ENCODE measurements around the gene OR10A6. TPM values are rescaled to one million over a fixed set of nuclear protein-coding genes. Genes with fewer than 3 reads are reported as not detected.

Gene OR10A6
- total RNA-seq, 3 donors from 2014 or later (not counting 1 experiment from before 2014, with no cell fraction given) = not detected

- no peak overlapping the region for H3K4me3 Mint-ChIP-seq
- ATAC-seq (no peak), DNase-seq (no peak)
- WGBS (ENCODE audit: insufficient coverage) = 60% methylated on average over 2 of the region's 3 CpGs
- no peak for TF ChIP-seq CTCF (IDR thresholded peaks at IDR 0.05)
- intact Hi-C loops (cut with micrococcal nuclease) = no loop called here
- H3K36me3 Mint-ChIP-seq = no peaks in the 10 kb centered on the region
- no peaks in the 10 kb centered on the region for H3K4me1 Mint-ChIP-seq
- peaks cover 3 to 27% of the 10 kb centered on the region in 2 donors for H3K27me3 Mint-ChIP-seq (ENCODE audit: low read depth in 2 of 2)
- Histone ChIP-seq H3K4me3 (ENCODE audit: low read length) (no peak overlapping the region), H3K36me3 (ENCODE audit: control insufficient read depth, insufficient read depth, low read length) (no peaks in the 10 kb centered on the region), H3K9me3 (ENCODE audit: control insufficient read depth, insufficient read depth, low read length) (no peaks in the 10 kb centered on the region), H3K27ac (ENCODE audit: low read length) (no peak overlapping the region), H3K27me3 (ENCODE audit: control insufficient read depth, insufficient read depth, low read length) (no peaks in the 10 kb centered on the region), H3K4me1 (ENCODE audit: control insufficient read depth, insufficient read depth, low read length) (no peaks in the 10 kb centered on the region)
- H3K27ac Mint-ChIP-seq = no peak overlapping the region
- H3K9me3 Mint-ChIP-seq = no peaks in the 10 kb centered on the region
These were observed 29.7 kb downstream of the OR10A6 start for GRCh38 chr11:7901319-7901854.

GRCh38 chr11:7900686-7901085 lies 30.4 kb downstream of the OR10A6 start:
- 83% methylated on average over 1 of the region's 4 CpGs for WGBS (ENCODE audit: insufficient coverage)
- intact Hi-C loops (cut with micrococcal nuclease) = no loop called here

GRCh38 chr11:7899418-7899817 lies 31.6 kb downstream of the OR10A6 start:
- Histone ChIP-seq H3K9me3 (ENCODE audit: control insufficient read depth, insufficient read depth, low read length) (no peaks in the 10 kb centered on the region), H3K27me3 (ENCODE audit: control insufficient read depth, insufficient read depth, low read length) (no peaks in the 10 kb centered on the region), H3K36me3 (ENCODE audit: control insufficient read depth, insufficient read depth, low read length) (no peaks in the 10 kb centered on the region), H3K4me1 (ENCODE audit: control insufficient read depth, insufficient read depth, low read length) (no peaks in the 10 kb centered on the region), H3K27ac (ENCODE audit: low read length) (no peak overlapping the region), H3K4me3 (ENCODE audit: low read length) (no peak overlapping the region)
- no peak for ATAC-seq
- Mint-ChIP-seq H3K27me3 (ENCODE audit: low read depth in 2 of 2) (peaks cover 3 to 24% of the 10 kb centered on the region in 2 donors), H3K27ac (no peak overlapping the region), H3K36me3 (no peaks in the 10 kb centered on the region), H3K9me3 (no peaks in the 10 kb centered on the region), H3K4me1 (no peaks in the 10 kb centered on the region), H3K4me3 (no peak overlapping the region)
- no peak for DNase-seq
- TF ChIP-seq CTCF (IDR thresholded peaks at IDR 0.05) = no peak
- intact Hi-C loops (cut with micrococcal nuclease) = no loop called here
- 67% methylated on average over 4 of the region's 4 CpGs for WGBS (ENCODE audit: insufficient coverage)

More at GRCh38 chr11:7900686-7901085, 30.4 kb downstream of the OR10A6 start:
- Mint-ChIP-seq H3K36me3 (no peaks in the 10 kb centered on the region), H3K4me1 (no peaks in the 10 kb centered on the region), H3K4me3 (no peak overlapping the region), H3K9me3 (no peaks in the 10 kb centered on the region), H3K27me3 (ENCODE audit: low read depth in 2 of 2) (peaks cover 3 to 26% of the 10 kb centered on the region in 2 donors), H3K27ac (no peak overlapping the region)
- DNase-seq (no peak), ATAC-seq (no peak)
- Histone ChIP-seq H3K9me3 (ENCODE audit: control insufficient read depth, insufficient read depth, low read length) (no peaks in the 10 kb centered on the region), H3K4me1 (ENCODE audit: control insufficient read depth, insufficient read depth, low read length) (no peaks in the 10 kb centered on the region), H3K4me3 (ENCODE audit: low read length) (no peak overlapping the region), H3K27me3 (ENCODE audit: control insufficient read depth, insufficient read depth, low read length) (no peaks in the 10 kb centered on the region), H3K36me3 (ENCODE audit: control insufficient read depth, insufficient read depth, low read length) (no peaks in the 10 kb centered on the region), H3K27ac (ENCODE audit: low read length) (no peak overlapping the region)
- TF ChIP-seq CTCF (IDR thresholded peaks at IDR 0.05) = no peak

GRCh38 chr11:7898666-7899283 lies 32.3 kb downstream of the OR10A6 start:
- no peaks in the 10 kb centered on the region for H3K27me3 ChIP-seq (ENCODE audit: control insufficient read depth, insufficient read depth, low read length)
- Mint-ChIP-seq H3K36me3 (no peaks in the 10 kb centered on the region), H3K9me3 (no peaks in the 10 kb centered on the region), H3K27me3 (ENCODE audit: low read depth in 2 of 2) (peaks cover 3 to 24% of the 10 kb centered on the region in 2 donors), H3K4me1 (no peaks in the 10 kb centered on the region), H3K4me3 (no peak overlapping the region), H3K27ac (no peak overlapping the region)
- H3K4me1 ChIP-seq (ENCODE audit: control insufficient read depth, insufficient read depth, low read length) = no peaks in the 10 kb centered on the region
- WGBS (ENCODE audit: insufficient coverage) = 83% methylated on average over 5 of the region's 5 CpGs
- intact Hi-C loops (cut with micrococcal nuclease) = no loop called here
- H3K36me3 ChIP-seq (ENCODE audit: control insufficient read depth, insufficient read depth, low read length) = no peaks in the 10 kb centered on the region
- ATAC-seq (no peak), DNase-seq (no peak)
- no peaks in the 10 kb centered on the region for H3K9me3 ChIP-seq (ENCODE audit: control insufficient read depth, insufficient read depth, low read length)
- no peak overlapping the region for H3K4me3 ChIP-seq (ENCODE audit: low read length)
- H3K27ac ChIP-seq (ENCODE audit: low read length) = no peak overlapping the region
- no peak for TF ChIP-seq CTCF (IDR thresholded peaks at IDR 0.05)

Data from natural killer cell (primary cell).